GM23248 (cell line): ENCODE results near the gene TFR2. TPM values are rescaled to one million over a fixed set of nuclear protein-coding genes. Genes with fewer than 3 reads are reported as not detected.

Experiments
- DNase-seq: peaks from one replicate; pipeline ENCODE4 v3.0.0-alpha.2; 2015
- H2AFZ ChIP-seq: fragments of 200-600 bp; sonication (generic); 2 replicates; pipeline ENCODE4 v1.6.1; 2016; ENCODE audit warnings: antibody characterized with exemption
- H3F3A ChIP-seq: fragments of 200-600 bp; sonication (generic); 2 replicates; pipeline ENCODE4 v1.6.1; 2016; ENCODE audit warnings: mild to moderate bottlenecking, antibody characterized with exemption, mixed run types; ENCODE audit not compliant: insufficient read depth
- H3K27ac ChIP-seq: fragments of 200-600 bp; sonication (generic); 2 replicates; pipeline ENCODE4 v1.5.1; 2016; ENCODE audit warnings: mild to moderate bottlenecking
- H3K27me3 ChIP-seq: fragments of 200-600 bp; sonication (generic); replicated peaks from 2 replicates; pipeline ENCODE4 v1.6.1; 2016; ENCODE audit warnings: mild to moderate bottlenecking; ENCODE audit not compliant: insufficient read depth
- H3K36me3 ChIP-seq: fragments of 200-600 bp; sonication (generic); 2 replicates; pipeline ENCODE4 v1.6.1; 2016; ENCODE audit warnings: low read depth, mild to moderate bottlenecking
- H3K4me1 ChIP-seq: fragments of 200-600 bp; sonication (generic); 2 replicates; pipeline ENCODE4 v1.6.1; 2016; ENCODE audit warnings: mild to moderate bottlenecking; ENCODE audit not compliant: insufficient read depth
- H3K4me2 ChIP-seq: fragments of 200-600 bp; sonication (generic); one replicate; pipeline ENCODE4 v1.6.1; 2016; ENCODE audit warnings: mild to moderate bottlenecking; ENCODE audit not compliant: unreplicated experiment
- H3K4me3 ChIP-seq: fragments of 200-600 bp; sonication (generic); 2 replicates; pipeline ENCODE4 v1.5.1; 2016; ENCODE audit warnings: mild to moderate bottlenecking
- H3K79me2 ChIP-seq: fragments of 200-600 bp; sonication (generic); 2 replicates; pipeline ENCODE4 v1.6.1; 2016; ENCODE audit warnings: mild to moderate bottlenecking; ENCODE audit not compliant: insufficient read depth
- H3K9ac ChIP-seq: fragments of 200-600 bp; sonication (generic); 2 replicates; pipeline ENCODE4 v1.6.1; 2016; ENCODE audit warnings: mild to moderate bottlenecking
- H3K9me2 ChIP-seq: fragments of 200-600 bp; sonication (generic); 2 replicates; pipeline ENCODE4 v1.6.1; 2016; ENCODE audit warnings: mixed run types, mild to moderate bottlenecking, moderate library complexity; ENCODE audit not compliant: insufficient read depth
- H3K9me3 ChIP-seq: fragments of 200-600 bp; sonication (generic); one replicate; pipeline ENCODE4 v1.6.1; 2017; ENCODE audit warnings: low read depth
- H4K20me1 ChIP-seq: fragments of 200-600 bp; sonication (generic); 2 replicates; pipeline ENCODE4 v1.6.0; 2016; ENCODE audit not compliant: insufficient read depth
- EZH2 ChIP-seq: fragments of 200-600 bp; sonication (generic); IDR thresholded peaks from 2 replicates; pipeline ENCODE4 v1.6.1; 2018; ENCODE audit warnings: antibody characterized with exemption, mild to moderate bottlenecking; ENCODE audit not compliant: insufficient read depth, poor library complexity, severe bottlenecking
- EZH2phosphoT487 ChIP-seq: fragments of 200-600 bp; sonication (generic); IDR thresholded peaks from 2 replicates; pipeline ENCODE4 v1.6.1; 2018; ENCODE audit warnings: antibody characterized with exemption, moderate library complexity, mild to moderate bottlenecking, low read depth; ENCODE audit not compliant: insufficient read depth
- WGBS, 2 experiments: methylation state at CpG; one replicate each; pipeline ENCODE4 v1.1.6; 2015 to 2017; ENCODE audit warnings: low lambda C conversion rate in 2 of 2, low coverage in 1 of 2; ENCODE audit errors: missing lambda C conversion rate in 2 of 2; 5-methylcytosine and 5-hydroxymethylcytosine counted together
- in situ Hi-C: fragments of 300-500 bp; cut with MboI; formaldehyde crosslinking; loops from 2 replicates; pipeline ENCODE4 v1.15.0; 2020
- polyA plus RNA-seq: library from polyadenylated mRNA; unstranded; fragments of >200 nt; fragmentation: Nextera tagmentation; extraction: Ambion mirVana; gene quantifications from 2 replicates; pipeline ENCODE4 v1.2.1, GENCODE V29; 2016
- total RNA-seq: library from RNA; depleted of rRNA; stranded (reverse); fragments of >200 nt; shearing (Covaris generic); gene quantifications from 2 replicates; pipeline ENCODE4 v1.2.3, GENCODE V29; 2014

The TFR2 gene
- total and polyA plus RNA-seq, 2 experiments from 2014 or later = 0.11 to 0.79 TPM

GRCh38 chr7:100682228-100682741, 40.9 kb upstream of the TFR2 start:
- TF ChIP-seq EZH2 = no peak
- TF ChIP-seq EZH2phosphoT487 = no peak
- peak; percentile 44 for DNase-seq
- WGBS, 2 experiments = 71 to 81% methylated on average over 21 to 25 of the region's 25 CpGs
- no peaks in the 10 kb centered on the region for H3K9me2 ChIP-seq
- no peaks in the 10 kb centered on the region for H4K20me1 ChIP-seq
- no peak overlapping the region for H3K9ac ChIP-seq
- H3K4me2 ChIP-seq = no peak overlapping the region
- H3K27ac ChIP-seq = no peak overlapping the region
- no peaks in the 10 kb centered on the region for H3K9me3 ChIP-seq
- H3K4me1 ChIP-seq = no peaks in the 10 kb centered on the region
- no peak overlapping the region for H3K4me3 ChIP-seq
- no peaks in the 10 kb centered on the region for H3F3A ChIP-seq
- no peak overlapping the region for H2AFZ ChIP-seq
- peaks cover 4% of the 10 kb centered on the region; the same call in 1 of the 2 replicates for H3K36me3 ChIP-seq
- no peaks in the 10 kb centered on the region for H3K27me3 ChIP-seq
- in situ Hi-C loops = no loop called here
- peaks cover 4% of the 10 kb centered on the region; the same call in 1 of the 2 replicates for H3K79me2 ChIP-seq

GRCh38 chr7:100681491-100682227, 40.3 kb upstream of the TFR2 start:
- Histone ChIP-seq H2AFZ (no peak overlapping the region), H3K4me3 (no peak overlapping the region), H4K20me1 (no peaks in the 10 kb centered on the region), H3K9me3 (no peaks in the 10 kb centered on the region), H3K9me2 (no peaks in the 10 kb centered on the region), H3K9ac (no peak overlapping the region), H3K4me2 (no peak overlapping the region), H3K4me1 (no peaks in the 10 kb centered on the region), H3K36me3 (peaks cover 4% of the 10 kb centered on the region; the same call in 1 of the 2 replicates), H3K27me3 (no peaks in the 10 kb centered on the region), H3K79me2 (peaks cover 8% of the 10 kb centered on the region), H3K27ac (no peak overlapping the region), H3F3A (no peaks in the 10 kb centered on the region)
- TF ChIP-seq EZH2 (no peak), EZH2phosphoT487 (no peak)
- 84 to 86% methylated on average over 29 of the region's 29 CpGs for WGBS, 2 experiments
- in situ Hi-C loops = no loop called here
- DNase-seq = no peak

- H3K9me2 ChIP-seq = no peaks in the 10 kb centered on the region
- TF ChIP-seq EZH2 (no peak), EZH2phosphoT487 (no peak)
- H3K27me3 ChIP-seq = no peaks in the 10 kb centered on the region
- H4K20me1 ChIP-seq = no peaks in the 10 kb centered on the region
- H3K9me3 ChIP-seq = no peaks in the 10 kb centered on the region
- H3K36me3 ChIP-seq = peaks cover 4% of the 10 kb centered on the region; the same call in 1 of the 2 replicates
- H3K4me3 ChIP-seq = no peak overlapping the region
- no peak overlapping the region for H2AFZ ChIP-seq
- H3K9ac ChIP-seq = no peak overlapping the region
- H3K27ac ChIP-seq = no peak overlapping the region
- no peaks in the 10 kb centered on the region for H3F3A ChIP-seq
- H3K4me1 ChIP-seq = no peaks in the 10 kb centered on the region
- no peak overlapping the region for H3K4me2 ChIP-seq
- DNase-seq = peak; percentile 25
- 75 to 76% methylated on average over 15 to 18 of the region's 18 CpGs for WGBS, 2 experiments
- peaks cover 17% of the 10 kb centered on the region for H3K79me2 ChIP-seq
- in situ Hi-C loops = no loop called here
These were observed 39.4 kb upstream of the TFR2 start for GRCh38 chr7:100680576-100681271.

- Histone ChIP-seq H3K4me2 (no peak overlapping the region), H3K9ac (no peak overlapping the region), H3K9me2 (no peaks in the 10 kb centered on the region), H3K36me3 (peaks cover 4% of the 10 kb centered on the region; the same call in 1 of the 2 replicates), H3F3A (no peaks in the 10 kb centered on the region), H3K79me2 (peaks cover 24% of the 10 kb centered on the region), H3K4me1 (no peaks in the 10 kb centered on the region), H3K27me3 (no peaks in the 10 kb centered on the region), H3K27ac (no peak overlapping the region), H3K4me3 (no peak overlapping the region), H2AFZ (no peak overlapping the region), H4K20me1 (no peaks in the 10 kb centered on the region), H3K9me3 (no peaks in the 10 kb centered on the region)
- TF ChIP-seq EZH2 = no peak
- no peak for TF ChIP-seq EZH2phosphoT487
- in situ Hi-C loops = no loop called here
- WGBS, 2 experiments = 47% methylated on average over 13 of the region's 13 CpGs
- DNase-seq = peak; percentile 67
These were observed 38.7 kb upstream of the TFR2 start for GRCh38 chr7:100679927-100680575.
